Measurements from ENCODE around the gene AXIN1.
"Not testable (repeated sequence)": the region's sequence is repeated elsewhere in the genome, so short reads cannot be mapped to it uniquely, and the experiment has no call there.

AXIN1 gene

GRCh38 chr16:280991-281659 is 71.4 kb downstream of the AXIN1 start:
- no peak for DNase-seq

DNA sequence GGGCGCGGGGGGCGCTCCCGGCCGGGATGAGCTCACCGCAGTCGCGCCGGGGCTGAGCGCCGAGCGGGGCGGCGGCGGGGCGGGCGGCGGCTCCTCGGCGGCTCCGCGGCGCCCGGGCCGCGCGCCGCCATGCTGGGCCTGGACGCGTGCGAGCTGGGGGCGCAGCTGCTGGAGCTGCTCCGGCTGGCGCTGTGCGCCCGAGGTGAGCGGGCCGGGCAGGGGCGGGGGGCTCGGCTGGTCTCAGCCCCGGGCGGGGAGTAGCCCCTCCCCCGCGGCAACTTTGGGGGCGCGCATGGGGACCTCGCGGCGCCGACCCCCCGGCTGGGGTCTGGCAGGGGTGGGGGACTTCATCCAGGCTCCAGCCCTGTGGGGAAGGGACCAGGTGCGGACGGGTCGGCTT is 72.0 kb downstream of the AXIN1 start, which contains the start of gene ARHGDIG:
Gene ARHGDIG, plus strand, starts transcription at position 40 of the 400 bp plus-strand sequence. Its CDS starts 90 bp downstream, at position 130.
- no peak for DNase-seq

- no peak for DNase-seq
Measured at GRCh38 chr16:280005-280460, 72.5 kb downstream of the AXIN1 start.

- DNase-seq: no peak
Measured at GRCh38 chr16:279531-279930, 73.0 kb downstream of the AXIN1 start.

DNA sequence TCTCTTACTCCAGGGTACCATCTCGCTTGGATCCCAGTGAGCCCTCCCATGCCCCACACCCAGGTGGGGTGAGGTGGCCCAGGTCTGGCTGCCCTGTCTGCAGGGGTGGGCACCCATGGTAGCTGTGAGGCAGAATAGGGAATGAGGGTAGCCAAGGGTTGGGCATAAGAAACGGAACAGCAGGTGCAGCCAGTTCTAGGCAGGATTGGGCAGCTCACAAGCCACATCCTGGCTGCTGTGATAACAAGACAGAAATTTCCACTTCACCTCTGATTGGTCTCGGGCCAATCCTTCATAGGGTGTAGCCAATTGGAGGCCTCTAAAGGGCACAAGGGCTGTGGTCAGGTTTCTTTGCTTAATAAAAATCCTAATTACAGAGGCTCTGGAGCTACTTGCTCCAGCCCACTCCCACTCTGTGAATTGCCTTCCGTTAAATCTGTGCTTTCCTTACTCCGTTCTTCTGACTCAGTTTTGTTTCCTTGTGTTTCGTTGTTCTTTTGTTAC is 73.6 kb downstream of the AXIN1 start:
- DNase-seq: peak; percentile 68

GRCh38 chr16:276426-277077 is 76.0 kb downstream of the AXIN1 start:
- no peak for DNase-seq

DNA sequence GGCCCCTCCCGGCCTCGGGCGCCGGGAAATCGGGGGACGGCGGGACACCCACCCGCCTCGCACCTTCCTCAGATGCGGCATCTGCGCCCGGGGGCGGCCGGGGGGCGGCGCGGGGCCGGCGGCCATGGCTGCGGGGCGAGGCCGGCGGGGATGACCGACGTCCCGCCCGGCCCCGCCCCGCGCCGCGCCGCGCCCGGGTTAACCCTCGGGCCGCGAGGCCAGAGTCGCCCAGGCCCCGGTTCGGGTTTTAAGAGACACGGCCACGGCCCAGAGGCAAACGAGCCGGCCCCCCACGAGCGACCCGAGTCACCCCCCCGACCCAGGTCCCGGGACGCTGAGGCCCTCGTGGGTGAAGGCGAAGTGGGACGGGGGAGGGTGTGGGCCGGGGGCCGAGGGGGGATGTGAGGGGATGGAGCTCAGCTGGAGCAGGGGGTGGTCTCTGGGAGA is 76.7 kb downstream of the AXIN1 start, which contains the start of gene RGS11:
Gene RGS11, minus strand, starts transcription at position 159 of the 447 bp plus-strand sequence. Its CDS starts 33 bp downstream, at position 126.
- DNase-seq: no peak

DNA sequence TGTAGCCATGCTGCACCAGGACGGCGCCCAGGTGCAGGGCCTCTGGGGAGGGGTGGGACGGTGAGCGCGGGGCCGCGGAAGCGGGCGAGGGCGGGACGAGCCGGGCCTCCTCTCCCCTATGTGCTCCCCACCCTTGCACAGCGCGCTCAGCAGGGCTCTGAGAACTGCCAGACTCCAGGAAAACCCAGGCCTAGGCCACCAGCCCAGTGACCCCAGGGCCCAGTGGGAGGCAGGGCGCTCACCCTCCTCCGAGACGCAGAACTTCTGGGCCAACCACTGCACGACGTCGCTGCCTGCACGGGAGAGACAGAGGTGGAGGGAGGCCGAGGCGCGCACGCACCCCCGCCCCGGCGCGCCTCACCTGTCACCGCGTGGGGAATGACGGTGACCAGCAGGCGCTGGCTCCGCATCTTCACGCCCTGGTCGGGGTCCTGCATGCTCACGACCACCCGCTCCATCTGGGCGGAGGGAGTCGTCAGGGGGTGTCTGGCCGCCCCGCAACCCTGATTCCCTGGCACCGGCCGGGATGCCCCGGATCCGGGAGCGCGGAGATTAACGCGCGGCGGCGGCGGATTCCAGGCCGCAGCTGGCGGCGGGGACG is 77.4 kb downstream of the AXIN1 start:
- no peak for DNase-seq

- DNase-seq: no peak
Measured at GRCh38 chr16:273547-274421, 78.7 kb downstream of the AXIN1 start.

DNA sequence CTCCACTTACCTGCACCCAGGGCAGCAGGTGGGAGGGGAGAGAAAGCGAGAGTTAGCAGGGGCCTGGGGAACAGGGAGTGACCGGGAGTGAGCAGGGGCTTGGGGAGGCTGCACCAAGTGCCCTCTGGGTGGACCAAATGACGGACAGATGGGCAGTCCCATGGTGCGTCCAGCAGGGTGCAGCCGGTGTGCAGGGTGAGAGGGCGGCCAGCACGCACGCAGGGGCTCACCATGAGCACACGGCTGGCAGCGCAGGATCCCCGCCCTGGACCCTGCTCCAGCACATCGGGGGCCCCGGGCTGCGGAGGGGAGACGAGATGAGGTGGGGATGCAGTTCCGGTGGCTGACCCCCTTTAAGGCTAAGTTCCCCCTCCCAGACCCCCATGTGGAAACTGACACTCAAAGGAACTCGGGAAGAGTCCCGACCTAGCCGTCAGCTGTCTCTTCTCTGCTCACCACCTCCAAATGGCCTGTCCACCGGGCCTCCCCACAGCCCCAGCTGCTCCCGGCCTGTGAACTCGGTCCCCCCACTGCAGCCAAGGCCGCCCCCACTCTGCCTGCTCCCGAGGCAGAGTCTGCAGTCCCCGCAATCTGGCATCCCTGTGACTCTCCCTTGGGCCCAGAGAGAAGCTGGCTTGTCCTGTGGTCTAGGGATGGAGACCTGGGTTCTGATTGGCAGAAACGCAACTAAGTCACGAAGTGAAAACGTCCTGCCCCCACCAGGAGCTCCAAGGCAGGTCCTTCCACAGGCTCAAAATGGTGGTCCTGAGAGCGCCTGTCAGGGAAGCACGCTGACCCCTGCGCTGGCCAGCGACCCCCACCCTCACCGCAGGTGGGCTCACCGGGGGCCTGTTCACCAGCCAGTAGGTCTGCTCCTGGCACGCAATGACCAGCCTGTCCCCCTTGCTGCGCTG is 79.6 kb downstream of the AXIN1 start:
- DNase-seq: no peak

GRCh38 chr16:270381-271255 is 81.9 kb downstream of the AXIN1 start:
- no peak for DNase-seq

DNA sequence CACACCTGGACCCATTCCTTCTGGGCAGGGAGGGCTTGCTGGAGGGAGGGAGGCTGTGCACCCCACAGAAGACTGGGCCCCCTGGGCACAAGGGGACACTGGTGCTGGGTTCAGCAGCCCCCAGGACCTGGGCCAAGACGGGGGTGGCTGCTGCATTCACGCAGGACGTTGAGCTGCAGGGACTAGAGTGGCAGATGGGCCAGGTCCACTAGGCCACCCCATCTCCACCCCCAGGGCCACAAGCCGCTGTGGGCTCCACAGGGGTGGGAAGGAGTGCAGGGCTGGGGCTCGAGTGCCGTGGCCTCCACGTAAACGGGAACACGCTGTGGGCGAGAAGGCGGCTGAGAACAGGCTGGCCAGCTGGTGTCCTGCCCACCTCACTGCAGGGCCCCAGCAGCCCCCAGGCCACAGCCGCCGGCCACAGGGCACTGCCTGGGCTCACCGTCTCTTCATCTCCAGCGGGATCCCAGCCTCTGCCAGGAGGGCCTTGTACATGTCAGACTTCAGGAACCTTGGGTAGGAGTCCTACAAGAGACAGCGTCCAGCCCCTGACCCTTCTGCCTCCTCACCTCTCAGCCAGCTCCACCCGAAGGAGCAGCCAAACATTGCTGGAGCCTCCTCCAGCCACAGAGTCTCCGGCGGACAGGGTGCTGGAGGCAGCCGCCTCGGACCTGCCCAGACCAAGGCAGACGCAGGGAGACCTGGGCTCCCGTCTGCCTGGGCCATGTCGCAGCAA is 83.3 kb downstream of the AXIN1 start:
- DNase-seq: no peak

- DNase-seq: no peak
Measured at GRCh38 chr16:268141-269053, 84.1 kb downstream of the AXIN1 start.

GRCh38 chr16:267562-267961 is 85.0 kb downstream of the AXIN1 start:
- not testable (repeated sequence) for DNase-seq

- DNase-seq: no peak
Measured at GRCh38 chr16:266258-267164, 86.0 kb downstream of the AXIN1 start.

DNA sequence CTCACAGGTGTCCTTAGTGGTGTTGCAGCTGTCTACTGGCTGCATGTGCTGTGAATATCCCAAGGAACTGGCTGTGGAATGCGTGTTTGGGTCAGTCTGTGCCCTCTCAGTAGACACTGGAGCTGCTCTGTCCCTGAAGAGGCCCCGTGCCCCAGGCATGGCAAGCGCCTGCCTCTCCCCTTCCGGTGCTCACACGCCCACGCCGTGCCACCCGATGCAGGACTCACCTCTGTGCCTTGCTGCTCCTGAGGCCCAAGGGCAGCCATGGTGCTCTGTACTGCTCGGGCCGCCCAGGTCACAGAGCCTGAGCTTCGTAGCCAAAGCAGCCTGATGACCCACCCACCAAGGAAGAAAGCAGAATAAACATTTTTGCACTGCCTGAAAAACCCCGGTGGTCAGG is 86.8 kb downstream of the AXIN1 start:
- peak; percentile 69 for DNase-seq

DNA sequence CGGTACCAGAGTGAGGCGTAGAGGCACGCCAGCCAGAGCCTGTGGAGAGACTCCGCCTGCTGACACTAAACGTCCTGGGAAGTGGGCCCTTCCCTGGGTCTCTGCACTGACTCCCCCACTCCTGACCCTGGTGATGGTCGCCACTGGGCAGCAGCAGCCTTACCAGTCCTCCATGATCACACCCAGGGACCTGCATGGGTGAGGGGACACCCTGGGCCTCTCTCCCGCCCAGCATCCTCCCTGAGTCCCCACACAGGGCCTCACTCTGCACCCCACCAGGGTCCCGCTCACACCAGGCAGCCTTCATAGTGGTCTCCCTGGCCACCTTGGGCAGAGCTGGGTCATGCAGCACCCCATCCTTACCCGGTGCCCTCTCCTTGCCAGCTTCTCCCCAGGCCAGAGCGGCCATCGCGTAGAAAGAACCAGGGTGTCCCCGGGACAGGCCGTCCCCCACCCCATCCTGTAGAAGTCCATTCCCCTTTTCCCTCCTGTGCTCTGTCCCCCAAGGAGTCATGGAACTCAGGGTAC is 87.5 kb downstream of the AXIN1 start:
- DNase-seq: no peak
